ENCODE data around the gene YPEL5. TPM values are rescaled to one million over a fixed set of nuclear protein-coding genes. Genes with fewer than 3 reads are reported as not detected.
"Not testable (repeated sequence)": the region's sequence is repeated elsewhere in the genome, so short reads cannot be mapped to it uniquely, and the experiment has no call there.

The YPEL5 gene
- polyA plus RNA-seq, 1 donor: 75.3 TPM

DNA sequence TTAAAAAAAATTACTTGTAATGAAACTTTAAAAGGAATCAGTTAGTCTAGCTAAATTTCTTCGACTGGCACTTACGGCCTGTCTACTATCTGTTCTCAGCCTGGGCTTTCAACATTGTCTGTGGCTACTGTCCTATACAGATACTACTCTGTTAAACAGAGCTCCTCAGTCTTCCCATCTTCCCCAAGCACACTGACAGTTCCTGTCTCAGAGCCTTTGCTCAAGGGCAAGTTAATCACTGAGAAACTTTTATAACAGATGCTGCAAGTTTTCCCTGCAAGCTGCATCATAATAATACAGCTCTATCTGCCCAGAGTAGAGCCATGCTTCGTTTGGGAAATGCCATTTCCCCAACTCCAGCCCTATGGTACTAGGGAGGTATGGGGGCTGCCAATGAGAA lies 11.3 kb upstream of the YPEL5 start:
- no peaks in the 10 kb centered on the region for H3K36me3 ChIP-seq (ENCODE audit: control insufficient read depth, insufficient read depth, low read length)
- no peaks in the 10 kb centered on the region for H3K9me3 ChIP-seq (ENCODE audit: control insufficient read depth, low read depth, low read length)
- no peak overlapping the region for H3K27ac ChIP-seq (ENCODE audit: low read length)
- no CpG with 5 or more reads among the region's 3 CpGs for WGBS (ENCODE audit: insufficient coverage, low lambda C conversion rate)
- no peak for DNase-seq
- no peaks in the 10 kb centered on the region for H3K27me3 ChIP-seq (ENCODE audit: control insufficient read depth, insufficient read depth, low read length)
- H3K4me1 ChIP-seq (ENCODE audit: control insufficient read depth, insufficient read depth, low read length): no peaks in the 10 kb centered on the region
- no peak overlapping the region for H3K4me3 ChIP-seq (ENCODE audit: low read length)

DNA sequence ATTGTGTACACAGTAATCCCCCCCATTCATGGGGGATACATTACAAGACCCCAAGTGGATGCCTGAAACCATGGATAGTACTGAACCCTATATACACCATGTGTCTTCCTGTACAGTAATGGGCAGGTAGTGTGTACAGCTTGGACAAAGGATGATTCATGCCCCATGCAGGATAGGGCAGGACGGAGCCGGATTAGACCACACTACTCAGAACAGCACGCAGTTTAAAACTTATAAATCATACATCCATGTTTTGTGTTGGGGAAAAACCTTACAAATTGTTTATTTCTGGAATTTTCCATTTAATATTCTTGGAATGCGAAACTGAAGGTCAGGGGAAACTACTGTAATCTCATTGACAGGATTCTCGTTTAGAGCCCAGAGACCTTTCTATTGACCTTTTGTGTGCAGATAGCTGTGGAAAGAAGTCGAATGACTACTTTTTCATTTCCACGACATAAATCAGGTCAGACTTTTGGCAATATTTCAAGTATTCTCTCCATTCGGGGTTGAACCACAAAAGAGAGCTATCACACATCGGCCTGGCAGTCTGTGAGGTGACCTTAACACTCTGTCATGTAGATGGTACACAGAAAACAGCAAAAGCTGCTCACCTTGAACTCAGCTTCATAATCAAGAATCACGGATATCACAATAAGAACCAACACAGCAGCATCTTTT lies 9.9 kb upstream of the YPEL5 start:
- H3K9me3 ChIP-seq (ENCODE audit: control insufficient read depth, low read depth, low read length): no peaks in the 10 kb centered on the region
- no peak overlapping the region for H3K27ac ChIP-seq (ENCODE audit: low read length)
- 100% methylated on average over 3 of the region's 10 CpGs for WGBS (ENCODE audit: insufficient coverage, low lambda C conversion rate)
- H3K4me1 ChIP-seq (ENCODE audit: control insufficient read depth, insufficient read depth, low read length): no peaks in the 10 kb centered on the region
- no peaks in the 10 kb centered on the region for H3K36me3 ChIP-seq (ENCODE audit: control insufficient read depth, insufficient read depth, low read length)
- no peaks in the 10 kb centered on the region for H3K27me3 ChIP-seq (ENCODE audit: control insufficient read depth, insufficient read depth, low read length)
- H3K4me3 ChIP-seq (ENCODE audit: low read length): no peak overlapping the region
- DNase-seq: no peak

DNA sequence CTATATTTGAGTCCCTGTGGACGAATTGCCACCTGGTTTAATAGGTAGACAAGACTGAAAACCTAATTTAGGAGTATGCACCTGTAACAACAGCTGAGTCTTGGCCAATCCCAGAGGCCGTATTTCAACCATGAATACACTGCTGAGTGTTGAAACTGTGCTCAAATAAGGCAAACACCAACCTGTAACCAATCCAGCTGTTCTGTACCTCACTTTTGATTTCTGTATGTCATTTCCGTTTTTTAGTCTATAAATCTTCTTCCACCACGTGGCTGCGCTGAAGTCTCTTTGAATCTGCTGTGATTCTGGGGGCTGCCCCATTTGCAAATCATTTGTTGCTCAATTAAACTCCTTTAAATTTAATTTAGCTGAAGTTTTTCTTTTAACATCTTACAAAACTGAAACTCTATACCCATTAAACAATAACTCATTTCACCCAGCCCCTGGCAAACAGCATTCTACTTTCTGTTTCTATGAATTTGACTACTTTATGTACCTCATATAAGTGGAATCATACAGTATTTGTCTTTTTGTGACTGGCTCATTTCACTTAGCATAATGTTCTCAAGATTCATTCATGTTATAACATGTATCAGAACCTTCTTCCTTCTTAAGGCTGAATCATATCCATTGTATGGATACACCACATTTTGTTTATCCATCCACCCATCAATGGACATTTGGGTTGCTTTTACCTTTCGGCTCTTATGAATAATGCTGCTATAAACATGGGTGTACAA lies 7.5 kb upstream of the YPEL5 start:
- no peak for DNase-seq
- H3K4me1 ChIP-seq (ENCODE audit: control insufficient read depth, insufficient read depth, low read length): no peaks in the 10 kb centered on the region
- H3K9me3 ChIP-seq (ENCODE audit: control insufficient read depth, low read depth, low read length): no peaks in the 10 kb centered on the region
- no peak overlapping the region for H3K27ac ChIP-seq (ENCODE audit: low read length)
- no peaks in the 10 kb centered on the region for H3K36me3 ChIP-seq (ENCODE audit: control insufficient read depth, insufficient read depth, low read length)
- H3K27me3 ChIP-seq (ENCODE audit: control insufficient read depth, insufficient read depth, low read length): no peaks in the 10 kb centered on the region
- WGBS (ENCODE audit: insufficient coverage, low lambda C conversion rate): 79% methylated on average over 3 of the region's 6 CpGs
- no peak overlapping the region for H3K4me3 ChIP-seq (ENCODE audit: low read length)

DNA sequence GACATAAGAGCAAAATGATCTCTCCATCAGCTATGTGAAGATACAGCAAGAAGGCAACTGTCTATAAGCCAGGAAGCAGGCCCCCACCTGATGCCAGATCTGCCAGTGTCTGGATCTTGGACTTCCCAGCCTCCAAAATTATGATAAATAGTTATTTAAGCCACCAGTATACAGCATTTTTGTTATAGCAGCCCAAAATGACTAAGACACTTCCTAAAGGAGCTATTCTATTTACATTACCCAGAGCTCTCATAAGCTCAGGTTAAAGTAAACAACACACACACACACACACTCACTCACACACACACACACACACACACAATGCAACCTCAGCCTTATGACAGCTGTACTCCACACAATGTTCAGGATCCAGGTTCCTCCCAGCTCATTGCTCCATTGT lies 5.7 kb upstream of the YPEL5 start:
- no peaks in the 10 kb centered on the region for H3K9me3 ChIP-seq (ENCODE audit: control insufficient read depth, low read depth, low read length)
- no peaks in the 10 kb centered on the region for H3K36me3 ChIP-seq (ENCODE audit: control insufficient read depth, insufficient read depth, low read length)
- H3K4me3 ChIP-seq (ENCODE audit: low read length): no peak overlapping the region
- no peaks in the 10 kb centered on the region for H3K27me3 ChIP-seq (ENCODE audit: control insufficient read depth, insufficient read depth, low read length)
- H3K27ac ChIP-seq (ENCODE audit: low read length): no peak overlapping the region
- no peak for DNase-seq
- peaks cover 5% of the 10 kb centered on the region for H3K4me1 ChIP-seq (ENCODE audit: control insufficient read depth, insufficient read depth, low read length)

DNA sequence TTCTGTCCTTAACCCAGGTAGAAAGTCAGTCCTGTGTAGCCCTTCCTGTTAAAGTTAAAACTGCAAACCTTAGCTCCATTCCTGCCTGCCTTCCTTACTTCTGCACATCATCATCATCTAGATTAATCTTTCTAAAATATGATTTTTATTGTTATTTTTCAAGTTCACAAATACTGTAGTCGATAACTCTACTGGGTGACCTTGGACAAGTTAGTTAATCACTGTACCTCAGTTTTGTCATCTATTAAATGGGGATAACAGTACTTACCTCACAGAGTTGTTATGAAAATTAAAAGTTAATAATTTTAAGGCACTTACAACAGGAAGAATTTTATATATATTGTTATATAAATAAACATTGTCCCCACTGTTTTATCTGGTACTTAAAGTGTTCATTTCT lies 2.5 kb upstream of the YPEL5 start:
- no peak for DNase-seq
- no peaks in the 10 kb centered on the region for H3K27me3 ChIP-seq (ENCODE audit: control insufficient read depth, insufficient read depth, low read length)
- H3K4me3 ChIP-seq (ENCODE audit: low read length): no peak overlapping the region
- peaks cover 6% of the 10 kb centered on the region for H3K36me3 ChIP-seq (ENCODE audit: control insufficient read depth, insufficient read depth, low read length)
- H3K4me1 ChIP-seq (ENCODE audit: control insufficient read depth, insufficient read depth, low read length): peaks cover 6% of the 10 kb centered on the region
- no peak overlapping the region for H3K27ac ChIP-seq (ENCODE audit: low read length)
- H3K9me3 ChIP-seq (ENCODE audit: control insufficient read depth, low read depth, low read length): no peaks in the 10 kb centered on the region
- WGBS (ENCODE audit: insufficient coverage, low lambda C conversion rate): no CpG with 5 or more reads among the region's 1 CpG

DNA sequence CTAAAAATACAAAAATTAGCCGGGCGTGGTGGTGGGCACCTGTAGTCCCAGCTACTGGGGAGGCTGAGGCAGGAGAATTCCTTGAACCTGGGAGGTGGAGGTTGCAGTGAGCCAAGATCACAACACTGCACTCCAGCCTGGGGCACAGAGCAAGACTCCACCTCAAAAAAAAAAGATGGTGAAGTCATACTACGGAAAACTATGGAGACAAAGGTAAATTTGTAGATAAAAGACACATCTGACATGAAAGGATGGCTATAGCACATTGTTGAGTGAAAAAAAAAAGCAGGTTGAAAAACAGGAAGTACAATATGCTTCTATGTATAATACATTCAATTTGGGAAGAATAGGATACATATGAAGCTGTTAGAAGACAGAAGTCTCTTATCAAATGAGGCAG lies 1.9 kb upstream of the YPEL5 start:
- WGBS (ENCODE audit: insufficient coverage, low lambda C conversion rate): 86% methylated on average over 1 of the region's 3 CpGs
- not testable (repeated sequence) for H3K27me3 ChIP-seq (ENCODE audit: control insufficient read depth, insufficient read depth, low read length); H3K9me3 ChIP-seq (ENCODE audit: control insufficient read depth, low read depth, low read length); H3K4me3 ChIP-seq (ENCODE audit: low read length); H3K27ac ChIP-seq (ENCODE audit: low read length); H3K4me1 ChIP-seq (ENCODE audit: control insufficient read depth, insufficient read depth, low read length); DNase-seq; H3K36me3 ChIP-seq (ENCODE audit: control insufficient read depth, insufficient read depth, low read length)

DNA sequence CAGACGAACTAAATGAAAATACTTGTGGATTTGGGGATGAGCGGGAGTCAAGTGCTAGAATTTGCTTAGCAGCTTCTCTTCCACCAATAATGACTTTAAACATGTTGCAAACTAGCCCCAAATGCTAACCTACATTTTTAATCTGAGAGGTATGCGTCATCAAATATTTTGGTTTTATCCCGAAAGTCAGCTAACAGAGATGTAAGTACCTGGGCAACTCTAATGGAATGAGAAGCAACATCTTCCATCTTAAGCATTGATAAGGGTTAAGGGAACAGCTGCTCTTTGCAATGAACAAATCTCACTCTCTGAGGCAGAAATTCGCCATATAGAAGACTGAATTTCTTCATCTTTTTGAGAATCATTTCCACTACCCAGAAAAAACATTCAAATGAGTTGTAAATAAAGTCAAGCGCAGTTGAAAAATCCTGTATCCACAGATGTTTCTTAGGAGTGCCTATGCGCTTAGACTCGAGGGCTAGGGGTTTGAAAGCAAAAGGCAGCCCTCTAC lies 926 bp upstream of the YPEL5 start:
- H3K27ac ChIP-seq (ENCODE audit: low read length): peak overlapping the region; percentile 74
- peaks cover 10% of the 10 kb centered on the region for H3K36me3 ChIP-seq (ENCODE audit: control insufficient read depth, insufficient read depth, low read length)
- no peak for DNase-seq
- H3K4me3 ChIP-seq (ENCODE audit: low read length): peak overlapping the region; percentile 45
- H3K27me3 ChIP-seq (ENCODE audit: control insufficient read depth, insufficient read depth, low read length): no peaks in the 10 kb centered on the region
- 40% methylated on average over 1 of the region's 8 CpGs for WGBS (ENCODE audit: insufficient coverage, low lambda C conversion rate)
- H3K4me1 ChIP-seq (ENCODE audit: control insufficient read depth, insufficient read depth, low read length): peaks cover 10% of the 10 kb centered on the region
- H3K9me3 ChIP-seq (ENCODE audit: control insufficient read depth, low read depth, low read length): no peaks in the 10 kb centered on the region

DNA sequence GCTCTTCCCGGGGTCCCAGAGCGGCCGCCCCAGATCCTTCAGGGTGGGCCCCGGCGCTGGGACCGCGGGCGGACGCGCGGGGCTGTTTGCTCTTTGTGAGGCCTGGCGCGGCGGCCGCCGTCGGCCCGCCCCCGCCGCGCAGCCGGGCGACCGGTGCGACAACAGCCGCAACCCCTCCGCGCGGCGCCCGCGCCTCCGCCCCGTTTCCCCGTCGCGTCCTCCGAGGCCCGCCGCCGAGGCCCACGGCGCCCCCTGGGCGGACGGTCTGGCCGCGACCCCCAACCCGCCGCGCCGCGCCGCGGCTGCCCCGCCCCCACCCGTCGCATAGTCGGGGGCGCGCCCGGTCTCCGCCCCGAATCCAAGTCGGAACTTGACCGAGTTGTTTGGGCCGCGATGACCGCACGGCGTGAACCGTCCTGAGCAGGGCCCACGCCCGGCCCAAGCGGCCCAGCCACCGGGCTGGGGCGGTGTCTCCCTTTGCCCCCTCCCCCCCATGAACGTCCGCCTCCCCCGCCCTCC lies 448 bp downstream of the YPEL5 start:
- no CpG with 5 or more reads among the region's 79 CpGs for WGBS (ENCODE audit: insufficient coverage, low lambda C conversion rate)
- peaks cover 13% of the 10 kb centered on the region for H3K4me1 ChIP-seq (ENCODE audit: control insufficient read depth, insufficient read depth, low read length)

DNA sequence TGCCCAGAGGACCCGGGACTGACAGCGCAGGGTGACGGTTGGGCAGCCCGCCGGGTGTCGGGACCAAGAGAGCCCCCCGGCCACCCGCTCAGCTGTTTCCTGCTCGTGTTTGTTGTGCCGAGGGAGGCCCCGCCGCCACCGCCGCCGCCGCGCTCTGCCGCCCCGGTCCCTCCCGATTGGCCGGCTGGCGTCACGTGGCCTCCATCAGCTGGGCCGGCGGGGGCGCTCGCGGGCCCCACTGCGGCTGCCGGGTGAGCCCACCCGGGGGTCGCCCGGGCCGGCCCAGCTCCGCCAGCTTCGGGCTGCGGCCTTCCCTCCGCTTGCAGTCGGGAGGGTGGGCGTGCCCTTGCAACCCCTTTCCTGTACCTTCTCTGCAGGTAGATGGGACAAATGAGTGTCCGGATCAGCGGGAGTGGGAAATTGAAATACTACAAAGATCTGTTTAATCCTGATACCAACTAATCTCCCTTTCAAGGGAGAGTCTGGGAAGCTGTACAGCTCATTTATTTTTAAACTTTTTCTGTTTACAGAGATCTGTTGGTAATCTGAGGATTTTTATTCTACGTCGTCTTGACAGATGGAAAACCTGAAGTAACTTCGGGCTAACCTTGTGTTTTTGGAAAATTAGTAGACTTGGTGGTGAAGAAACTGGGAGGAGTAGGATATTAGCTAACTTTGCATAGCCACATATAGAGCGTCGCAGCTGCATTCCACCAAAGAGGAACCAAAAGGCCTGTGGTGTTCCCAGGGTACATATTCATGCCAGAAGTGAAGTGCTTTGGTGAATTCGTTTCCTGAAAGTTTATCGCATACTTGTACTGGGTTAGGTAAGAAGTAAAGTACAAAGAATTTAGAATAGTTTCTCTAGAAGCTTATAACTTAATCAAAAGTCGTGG lies 1.2 kb downstream of the YPEL5 start:
- Histone ChIP-seq H3K4me3 (ENCODE audit: low read length) (peak overlapping the region; percentile 77), H3K4me1 (ENCODE audit: control insufficient read depth, insufficient read depth, low read length) (peaks cover 13% of the 10 kb centered on the region), H3K27ac (ENCODE audit: low read length) (peak overlapping the region; percentile 80), H3K27me3 (ENCODE audit: control insufficient read depth, insufficient read depth, low read length) (no peaks in the 10 kb centered on the region), H3K36me3 (ENCODE audit: control insufficient read depth, insufficient read depth, low read length) (peaks cover 13% of the 10 kb centered on the region), H3K9me3 (ENCODE audit: control insufficient read depth, low read depth, low read length) (no peaks in the 10 kb centered on the region)
- 72% methylated on average over 3 of the region's 50 CpGs for WGBS (ENCODE audit: insufficient coverage, low lambda C conversion rate)
- peak; percentile 66 to 80 for DNase-seq

More for the DNA sequence above, 448 bp downstream of the YPEL5 start:
- H3K27me3 ChIP-seq (ENCODE audit: control insufficient read depth, insufficient read depth, low read length): no peaks in the 10 kb centered on the region
- H3K36me3 ChIP-seq (ENCODE audit: control insufficient read depth, insufficient read depth, low read length): peaks cover 13% of the 10 kb centered on the region
- no peaks in the 10 kb centered on the region for H3K9me3 ChIP-seq (ENCODE audit: control insufficient read depth, low read depth, low read length)
- no peak for DNase-seq
- peak overlapping the region; percentile 98 for H3K4me3 ChIP-seq (ENCODE audit: low read length)
- peak overlapping the region; percentile 97 for H3K27ac ChIP-seq (ENCODE audit: low read length)

DNA sequence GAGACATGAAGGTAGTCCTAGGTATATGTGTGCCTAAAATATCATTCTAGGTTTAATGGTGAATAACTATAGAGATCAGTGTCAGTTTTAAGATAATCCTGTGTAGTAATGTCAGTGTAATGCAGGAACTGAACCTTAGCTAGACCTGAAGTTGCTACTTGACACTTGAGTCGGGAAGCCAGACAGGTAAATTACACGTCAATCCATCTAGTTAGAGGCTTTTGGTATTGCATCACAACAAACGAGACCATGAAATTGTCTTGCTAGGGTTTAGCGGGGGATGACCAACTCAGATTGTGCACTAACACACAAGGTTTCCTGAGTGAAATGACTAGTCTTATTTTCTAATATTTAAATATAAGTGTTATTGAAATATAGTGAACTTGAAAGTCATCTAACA lies 2.0 kb downstream of the YPEL5 start:
- DNase-seq: no peak
- Histone ChIP-seq H3K4me1 (ENCODE audit: control insufficient read depth, insufficient read depth, low read length) (peaks cover 13% of the 10 kb centered on the region), H3K9me3 (ENCODE audit: control insufficient read depth, low read depth, low read length) (no peaks in the 10 kb centered on the region), H3K27me3 (ENCODE audit: control insufficient read depth, insufficient read depth, low read length) (no peaks in the 10 kb centered on the region), H3K4me3 (ENCODE audit: low read length) (no peak overlapping the region), H3K36me3 (ENCODE audit: control insufficient read depth, insufficient read depth, low read length) (peaks cover 19% of the 10 kb centered on the region), H3K27ac (ENCODE audit: low read length) (no peak overlapping the region)
- WGBS (ENCODE audit: insufficient coverage, low lambda C conversion rate): no CpG with 5 or more reads among the region's 4 CpGs

All from large intestine (tissue), 3 donors.